Midbrain (tissue), 1 donor: ENCODE results near the gene LRRC36.
"Not testable (repeated sequence)": the region's sequence is repeated elsewhere in the genome, so short reads cannot be mapped to it uniquely, and the experiment has no call there.

ENCODE experiments used
- DNase-seq: peaks from one replicate; lab custom pipeline; 2025; lab: John Stamatoyannopoulos, UW

LRRC36 gene

GRCh38 chr16:67342616-67343015 lies 16.0 kb downstream of the LRRC36 start:
- DNase-seq: no peak

DNA sequence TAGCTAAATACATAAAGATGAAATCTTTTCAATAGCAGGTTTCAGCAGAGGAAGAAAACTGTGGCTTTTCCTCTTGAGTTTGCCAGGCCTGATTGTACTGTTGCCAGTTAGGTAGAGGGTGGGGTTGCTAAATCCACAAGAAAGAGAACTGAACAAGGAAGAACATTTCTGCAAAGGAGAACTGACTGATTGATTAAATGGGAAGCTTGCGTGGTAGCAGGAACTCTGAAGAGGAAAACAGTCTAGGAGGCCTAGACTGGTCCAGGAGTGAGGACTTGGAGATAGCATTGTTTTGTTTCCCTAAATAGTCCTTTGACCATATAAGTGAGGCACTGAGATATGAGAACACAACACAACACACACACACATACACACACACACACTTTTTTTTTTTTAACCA lies 18.8 kb downstream of the LRRC36 start:
- no peak for DNase-seq

GRCh38 chr16:67346341-67346740 lies 19.7 kb downstream of the LRRC36 start:
- DNase-seq: no peak

DNA sequence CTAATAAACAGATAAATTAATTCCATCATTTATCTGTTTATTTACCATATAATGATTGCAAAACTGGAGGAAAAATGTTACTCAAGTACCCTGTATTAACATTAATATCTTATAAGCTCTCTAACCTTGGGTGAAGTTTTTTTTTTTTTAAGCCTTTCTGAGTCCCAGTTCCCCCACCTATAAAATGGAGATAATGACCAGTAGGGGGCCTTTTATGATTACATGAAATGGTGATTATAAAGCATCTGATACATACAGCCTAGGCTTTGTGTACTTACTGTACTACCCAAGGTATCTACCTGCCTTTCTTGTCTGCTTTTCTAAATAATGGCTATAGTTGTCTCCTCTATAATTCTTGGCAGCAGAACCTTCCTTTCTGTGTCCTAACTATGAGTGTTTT lies 22.6 kb downstream of the LRRC36 start:
- DNase-seq: no peak

DNA sequence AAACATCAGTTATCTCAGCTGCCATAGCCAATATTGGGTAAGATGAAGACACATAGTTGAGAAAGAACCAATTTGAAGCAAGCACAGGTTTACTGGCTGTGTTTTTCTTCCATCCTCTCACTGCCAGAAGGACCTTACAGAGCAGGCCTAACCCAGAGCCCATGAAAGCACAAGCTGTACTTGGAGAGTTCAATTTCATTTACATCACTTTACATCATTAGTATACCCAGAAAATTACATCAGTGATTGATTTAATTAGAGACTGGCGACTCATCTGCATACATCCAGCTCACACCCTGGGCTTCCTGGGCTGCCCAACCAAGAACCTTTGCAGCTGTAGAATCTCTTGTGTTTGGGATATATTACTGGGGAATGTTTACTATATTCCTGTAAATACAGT lies 23.7 kb downstream of the LRRC36 start:
- DNase-seq: no peak

DNA sequence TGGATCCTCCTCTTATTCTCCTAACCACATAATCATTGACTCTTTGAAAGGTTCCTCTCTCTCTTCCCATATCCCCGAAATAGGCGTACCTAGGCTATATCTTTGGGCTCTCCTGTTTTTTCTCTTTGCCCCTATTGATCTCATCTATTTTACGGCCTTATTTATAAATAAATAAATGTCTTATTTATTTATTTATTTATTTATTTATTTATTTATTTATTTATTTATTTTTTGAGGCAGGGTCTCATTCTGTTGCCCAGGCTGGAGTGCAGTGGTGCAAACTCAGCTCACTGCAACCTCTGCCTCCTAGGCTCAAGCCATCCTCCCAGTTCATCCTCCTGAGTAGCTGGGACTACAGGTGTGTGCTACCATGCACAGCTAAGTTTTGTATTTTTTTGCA lies 25.8 kb downstream of the LRRC36 start:
- not testable (repeated sequence) for DNase-seq

DNA sequence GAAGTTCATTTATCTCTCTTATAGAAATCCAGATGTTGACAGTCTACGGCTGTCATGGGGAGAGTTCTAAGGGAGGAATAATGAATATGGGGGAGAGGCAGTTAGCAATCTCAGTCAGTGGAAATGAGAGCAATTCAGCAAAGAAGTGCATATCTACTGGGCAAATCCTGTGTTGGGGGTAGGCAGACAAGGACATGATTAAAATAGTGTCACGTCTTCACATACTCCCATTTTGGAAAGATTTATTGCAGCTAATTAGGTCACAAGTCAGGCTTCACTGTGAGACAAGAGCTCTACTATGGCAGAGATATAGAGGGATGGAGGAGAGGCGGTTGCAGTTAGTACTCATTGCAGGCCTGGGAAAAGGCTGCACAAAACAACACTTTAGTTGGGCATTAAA lies 29.8 kb downstream of the LRRC36 start:
- no peak for DNase-seq

GRCh38 chr16:67357561-67357960 lies 30.9 kb downstream of the LRRC36 start:
- DNase-seq: no peak

GRCh38 chr16:67359540-67360269 lies 33.1 kb downstream of the LRRC36 start:
- not testable (repeated sequence) for DNase-seq

- no peak for DNase-seq
Measured at GRCh38 chr16:67361038-67361437, 34.4 kb downstream of the LRRC36 start.

- DNase-seq: no peak
Measured at GRCh38 chr16:67364600-67365235, 38.1 kb downstream of the LRRC36 start.

DNA sequence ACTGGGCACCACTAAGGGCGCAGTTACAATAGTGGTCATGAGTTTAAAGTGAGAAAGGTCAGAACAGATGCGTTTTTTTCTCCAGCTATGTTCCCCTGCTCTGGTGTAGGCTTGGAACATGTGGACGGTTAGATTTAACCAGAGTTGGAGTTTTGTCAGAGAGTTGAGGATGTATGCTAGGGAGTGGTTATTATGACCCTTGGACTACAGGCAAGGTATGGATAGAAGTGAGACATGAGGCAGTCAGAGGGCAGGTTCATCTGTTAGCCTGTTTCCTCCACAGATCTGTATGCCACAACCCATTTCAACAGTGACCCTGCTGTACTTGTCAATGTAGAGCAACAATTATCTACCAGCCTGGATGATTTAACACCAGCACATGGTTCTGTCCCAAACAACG lies 44.0 kb downstream of the LRRC36 start:
- DNase-seq: no peak

DNA sequence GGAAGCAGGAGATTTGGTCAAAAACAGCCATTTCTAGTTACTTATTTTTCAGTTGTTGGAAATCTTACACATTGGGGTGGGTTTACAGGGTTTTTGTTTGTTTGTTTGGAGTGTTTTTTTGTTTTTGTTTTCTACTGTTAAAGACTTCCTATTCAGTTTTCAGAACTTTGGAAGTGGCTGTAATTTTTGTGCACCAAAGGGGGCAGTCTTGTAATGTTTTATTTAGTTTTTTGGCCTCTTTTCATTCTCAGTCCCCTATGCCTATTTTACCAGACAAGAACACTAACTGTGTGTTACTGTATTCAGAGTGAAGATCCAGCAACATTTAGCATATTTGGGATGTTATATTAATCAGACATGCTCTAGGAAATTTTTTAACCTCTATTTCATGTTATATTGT lies 46.0 kb downstream of the LRRC36 start:
- peak; percentile 68 for DNase-seq

GRCh38 chr16:67376012-67376411 lies 49.4 kb downstream of the LRRC36 start:
- DNase-seq: not testable (repeated sequence)

DNA sequence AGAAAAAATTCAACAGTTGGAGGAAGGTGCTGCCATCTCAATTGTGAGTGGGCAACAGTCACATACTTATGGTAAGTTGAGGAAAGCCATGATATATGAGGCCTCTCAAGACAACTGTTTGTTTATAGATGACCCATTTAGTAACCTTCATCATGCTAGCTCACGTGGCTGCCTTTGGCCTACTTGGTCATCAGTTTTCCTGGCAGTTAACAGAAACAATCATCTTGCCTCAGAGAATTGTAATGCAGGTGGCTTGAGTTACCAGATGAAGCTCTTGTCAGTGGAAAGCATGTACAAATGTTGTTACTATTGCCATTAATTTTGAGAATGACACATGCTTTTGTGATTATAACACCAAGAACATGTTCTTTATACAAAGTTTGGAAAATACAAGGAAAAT lies 52.0 kb downstream of the LRRC36 start:
- no peak for DNase-seq

DNA sequence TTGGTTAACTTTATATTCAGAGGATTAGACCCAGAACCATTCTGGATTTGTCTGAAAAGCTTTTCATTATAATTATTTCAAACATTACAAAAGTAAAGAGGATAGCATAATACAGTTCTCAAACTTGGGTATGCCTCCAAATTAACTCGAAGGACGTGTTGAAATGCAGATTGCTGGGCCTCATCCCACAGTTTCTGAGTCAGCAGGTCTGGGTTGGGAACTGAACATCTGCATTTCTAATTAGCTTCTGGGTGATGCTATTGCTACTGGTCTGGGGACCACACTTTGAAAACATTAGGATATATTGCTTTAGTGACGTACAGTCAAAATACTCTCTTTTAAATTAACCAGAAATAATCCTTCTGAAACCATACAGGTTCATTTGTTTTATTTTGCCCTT lies 56.7 kb downstream of the LRRC36 start:
- DNase-seq: no peak

DNA sequence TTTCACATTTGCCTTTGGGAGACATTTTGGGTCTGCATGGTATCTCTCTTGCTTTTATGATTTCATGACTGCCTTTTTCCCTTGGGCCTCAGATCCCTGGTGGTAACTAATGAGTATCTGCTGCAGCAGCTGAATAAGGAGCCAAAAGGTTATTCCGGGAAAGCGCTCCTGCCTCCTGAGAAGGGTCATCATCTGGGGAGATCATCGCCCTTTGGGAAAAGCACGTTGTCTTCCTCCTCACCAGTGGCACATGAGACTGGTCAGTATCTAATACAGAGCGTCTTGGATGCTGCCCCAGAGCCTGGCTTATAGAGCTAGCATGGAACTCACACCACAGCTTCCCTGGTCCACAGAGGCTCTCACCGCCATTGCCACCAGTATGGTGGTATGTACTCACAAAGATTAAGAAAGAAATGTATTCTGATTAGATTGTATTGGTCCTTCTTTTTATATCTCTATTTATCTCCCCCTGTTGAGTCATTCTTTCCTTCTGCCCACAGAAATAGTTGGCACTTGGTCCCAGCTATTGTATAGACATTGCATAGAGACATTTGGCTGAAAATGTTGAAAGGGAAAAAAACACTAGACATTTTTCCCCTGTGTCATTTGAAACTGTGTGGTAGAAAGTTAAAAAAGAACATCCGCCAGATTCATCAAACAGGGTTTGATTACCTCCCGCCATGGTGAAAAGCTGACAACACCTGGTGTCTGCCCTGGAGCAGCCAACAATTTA lies 58.3 kb downstream of the LRRC36 start:
- DNase-seq: no peak

DNA sequence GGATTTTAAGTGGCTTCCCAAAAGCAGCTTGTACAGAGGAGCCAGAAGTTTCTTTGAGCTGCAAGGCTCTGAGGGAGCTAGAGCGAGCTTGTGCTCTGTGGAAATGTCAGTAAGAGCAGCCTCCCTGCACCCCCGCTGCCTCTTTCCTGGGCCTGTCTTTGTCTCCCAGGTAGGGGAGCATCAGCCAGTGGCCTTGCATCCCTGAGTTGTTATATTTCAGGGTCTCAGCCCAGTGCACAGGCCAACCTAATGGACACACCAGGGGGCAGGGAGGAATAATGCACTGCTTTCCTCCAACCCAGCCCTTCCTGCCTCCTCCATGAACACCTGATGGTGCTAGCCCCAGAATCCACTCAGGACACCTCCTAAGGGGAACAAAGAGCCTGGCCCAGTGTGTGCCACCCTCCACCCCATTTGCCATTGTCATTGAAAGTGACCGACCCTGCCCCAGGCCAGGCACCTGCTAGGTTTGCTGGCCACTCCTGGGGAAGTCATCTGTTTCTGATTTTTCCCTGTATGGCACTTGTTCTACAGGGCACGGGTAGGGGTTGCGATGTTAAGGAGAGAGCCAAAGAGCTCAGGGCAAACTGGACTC lies 60.3 kb downstream of the LRRC36 start:
- DNase-seq: no peak

- DNase-seq: no peak
Measured at GRCh38 chr16:67387479-67388079, 61.0 kb downstream of the LRRC36 start.

GRCh38 chr16:67388191-67388590 lies 61.6 kb downstream of the LRRC36 start:
- no peak for DNase-seq

DNA sequence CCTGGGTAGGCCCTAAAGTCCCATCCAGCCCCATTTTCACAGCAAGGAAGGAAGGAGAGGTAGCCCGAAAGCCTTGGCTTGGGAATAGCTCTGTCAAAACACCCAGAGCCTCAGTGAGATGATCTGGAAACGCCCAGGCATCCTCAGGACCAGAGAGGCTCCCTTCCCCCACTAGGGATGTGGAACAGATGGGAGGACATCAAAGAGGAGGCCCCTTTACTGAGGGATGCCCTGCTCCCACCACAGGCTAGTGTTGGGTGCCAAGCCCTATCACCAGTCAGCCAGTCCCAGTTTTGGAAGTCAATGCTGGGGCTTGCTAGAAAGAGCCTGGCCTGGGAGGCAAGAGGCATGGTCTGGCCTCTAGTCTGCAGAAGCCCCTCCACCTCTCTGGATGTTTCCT lies 62.0 kb downstream of the LRRC36 start:
- DNase-seq: no peak
